Upper lobe of left lung (tissue), 4 donors: ENCODE measurements around the gene RHO.

Source experiments
- EP300 ChIP-seq, 4 donors: sonication (generic); formaldehyde crosslinking; IDR thresholded peaks; one replicate each; pipeline ENCODE4 v1.5.1; 2017; ENCODE audit warnings: antibody characterized with exemption in 4 of 4, control low read depth in 2 of 4
- POLR2A ChIP-seq, 4 donors: fragments of 450-650 bp; IDR thresholded peaks; one replicate each; pipeline ENCODE4 v1.5.1; 2016 to 2017; ENCODE audit warnings: antibody characterized with exemption in 4 of 4, mild to moderate bottlenecking in 2 of 4
- TF ChIP-seq, protein P1 (sequence below), 6 experiments: fragments of 450-650 bp in 4 of 6; fragments of 200-600 bp in 2 of 6; sonication (generic) in 2 of 6; IDR thresholded peaks; one replicate each; pipeline ENCODE4 v1.5.1; 2016 to 2019; ENCODE audit warnings: antibody characterized with exemption in 6 of 6

GRCh38 chr3:129535075-129535474 is 6.6 kb downstream of the RHO start:
- TF ChIP-seq, protein P1, sequence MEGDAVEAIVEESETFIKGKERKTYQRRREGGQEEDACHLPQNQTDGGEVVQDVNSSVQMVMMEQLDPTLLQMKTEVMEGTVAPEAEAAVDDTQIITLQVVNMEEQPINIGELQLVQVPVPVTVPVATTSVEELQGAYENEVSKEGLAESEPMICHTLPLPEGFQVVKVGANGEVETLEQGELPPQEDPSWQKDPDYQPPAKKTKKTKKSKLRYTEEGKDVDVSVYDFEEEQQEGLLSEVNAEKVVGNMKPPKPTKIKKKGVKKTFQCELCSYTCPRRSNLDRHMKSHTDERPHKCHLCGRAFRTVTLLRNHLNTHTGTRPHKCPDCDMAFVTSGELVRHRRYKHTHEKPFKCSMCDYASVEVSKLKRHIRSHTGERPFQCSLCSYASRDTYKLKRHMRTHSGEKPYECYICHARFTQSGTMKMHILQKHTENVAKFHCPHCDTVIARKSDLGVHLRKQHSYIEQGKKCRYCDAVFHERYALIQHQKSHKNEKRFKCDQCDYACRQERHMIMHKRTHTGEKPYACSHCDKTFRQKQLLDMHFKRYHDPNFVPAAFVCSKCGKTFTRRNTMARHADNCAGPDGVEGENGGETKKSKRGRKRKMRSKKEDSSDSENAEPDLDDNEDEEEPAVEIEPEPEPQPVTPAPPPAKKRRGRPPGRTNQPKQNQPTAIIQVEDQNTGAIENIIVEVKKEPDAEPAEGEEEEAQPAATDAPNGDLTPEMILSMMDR (IDR thresholded peaks at IDR 0.05), result no peak
- no peak for TF ChIP-seq POLR2A (IDR thresholded peaks at IDR 0.05)
- no peak for TF ChIP-seq EP300 (IDR thresholded peaks at IDR 0.05)
